Uterus (tissue), 2 donors: ENCODE results near the gene GPR63.

Experiments used
- CTCF ChIP-seq, 4 experiments: fragments of 200-600 bp in 2 of 4; fragments of 450-650 bp in 2 of 4; sonication (generic) in 2 of 4; IDR thresholded peaks; one replicate each; pipeline ENCODE4 v1.5.1; 2016 to 2019; ENCODE audit warnings: antibody characterized with exemption in 4 of 4, mild to moderate bottlenecking in 2 of 4, moderate library complexity in 1 of 4
- POLR2A ChIP-seq, 2 donors: fragments of 450-650 bp; IDR thresholded peaks; one replicate each; pipeline ENCODE4 v1.6.1; 2016; ENCODE audit warnings: antibody characterized with exemption in 2 of 2, mild to moderate bottlenecking in 1 of 2, moderate library complexity in 1 of 2

- TF ChIP-seq POLR2A (IDR thresholded peaks at IDR 0.05) (no peak), CTCF (IDR thresholded peaks at IDR 0.05) (no peak)
Observed at GRCh38 chr6:96775727-96776400, 61.4 kb downstream of the GPR63 start.
